ENCODE results near the gene NTM. TPM values are rescaled to one million over a fixed set of nuclear protein-coding genes. Genes with fewer than 3 reads are reported as not detected.

NTM gene
- total and polyA plus RNA-seq, 2 donors (not counting 1 experiment from before 2014, with no cell fraction given) = 12.3 to 28.6 TPM

DNA sequence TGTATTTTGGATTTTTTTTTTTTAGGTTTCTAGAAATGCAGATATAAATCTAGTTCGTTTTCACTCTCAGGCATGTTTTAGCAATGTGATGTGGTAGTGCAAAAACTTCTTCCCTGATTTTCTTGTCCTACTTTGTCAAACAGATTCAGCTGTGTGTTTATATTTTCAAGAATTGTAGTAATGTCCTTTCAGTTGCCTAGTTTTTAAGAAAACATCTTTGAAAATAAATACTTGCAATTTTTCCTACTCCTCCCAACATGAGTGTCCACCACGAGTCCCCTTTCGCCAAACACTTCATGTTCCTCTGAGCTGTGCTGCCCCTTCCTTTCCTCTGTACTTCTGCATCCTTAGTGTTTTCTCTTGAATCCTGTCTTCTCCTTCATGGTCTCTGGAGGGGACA, 686.9 kb downstream of the NTM start:
- no peaks in the 10 kb centered on the region for H4K20me1 ChIP-seq (ENCODE audit: control insufficient read depth, extremely low read depth, insufficient read depth, low read length)
- H2AFZ ChIP-seq (ENCODE audit: low read length) = no peak overlapping the region
- H3K36me3 ChIP-seq (ENCODE audit: control insufficient read depth, insufficient read depth, low read length) = no peaks in the 10 kb centered on the region
- peak overlapping the region; percentile 21 for H3K9ac ChIP-seq (ENCODE audit: insufficient read depth, low read length)
- peak; percentile 41 to 43 for DNase-seq (ENCODE audit: low read depth in 2 of 2)
- H3K79me2 ChIP-seq (ENCODE audit: control insufficient read depth, insufficient read depth, low read length) = no peaks in the 10 kb centered on the region
- peak overlapping the region; percentile 61 for H3K27ac ChIP-seq (ENCODE audit: insufficient read depth, low read length)
- no peaks in the 10 kb centered on the region for H3K9me3 ChIP-seq (ENCODE audit: control insufficient read depth, insufficient read depth, low read depth, low read length)
- H3K4me1 ChIP-seq (ENCODE audit: control insufficient read depth, extremely low read depth, insufficient read depth, low read length) = peaks cover 25% of the 10 kb centered on the region
- H3K4me2 ChIP-seq (ENCODE audit: extremely low read depth, insufficient read depth, low read length) = peak overlapping the region; percentile 78
- TF ChIP-seq, protein P1, sequence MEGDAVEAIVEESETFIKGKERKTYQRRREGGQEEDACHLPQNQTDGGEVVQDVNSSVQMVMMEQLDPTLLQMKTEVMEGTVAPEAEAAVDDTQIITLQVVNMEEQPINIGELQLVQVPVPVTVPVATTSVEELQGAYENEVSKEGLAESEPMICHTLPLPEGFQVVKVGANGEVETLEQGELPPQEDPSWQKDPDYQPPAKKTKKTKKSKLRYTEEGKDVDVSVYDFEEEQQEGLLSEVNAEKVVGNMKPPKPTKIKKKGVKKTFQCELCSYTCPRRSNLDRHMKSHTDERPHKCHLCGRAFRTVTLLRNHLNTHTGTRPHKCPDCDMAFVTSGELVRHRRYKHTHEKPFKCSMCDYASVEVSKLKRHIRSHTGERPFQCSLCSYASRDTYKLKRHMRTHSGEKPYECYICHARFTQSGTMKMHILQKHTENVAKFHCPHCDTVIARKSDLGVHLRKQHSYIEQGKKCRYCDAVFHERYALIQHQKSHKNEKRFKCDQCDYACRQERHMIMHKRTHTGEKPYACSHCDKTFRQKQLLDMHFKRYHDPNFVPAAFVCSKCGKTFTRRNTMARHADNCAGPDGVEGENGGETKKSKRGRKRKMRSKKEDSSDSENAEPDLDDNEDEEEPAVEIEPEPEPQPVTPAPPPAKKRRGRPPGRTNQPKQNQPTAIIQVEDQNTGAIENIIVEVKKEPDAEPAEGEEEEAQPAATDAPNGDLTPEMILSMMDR (conservative IDR thresholded peaks at IDR 0.05 in 1 of 2, IDR thresholded peaks at IDR 0.05 in 1 of 2; ENCODE audit: low read depth in 1 of 2, low read length in 2 of 2) = no peak
- TF ChIP-seq EZH2 (IDR thresholded peaks at IDR 0.05; ENCODE audit: low read length, missing control alignments) = no peak
- no peaks in the 10 kb centered on the region for H3K27me3 ChIP-seq (ENCODE audit: control insufficient read depth, insufficient read depth, low read length)
- H3K4me3 ChIP-seq (replicated peaks in 1 of 4; ENCODE audit: control extremely low read depth in 1 of 4, insufficient read depth in 1 of 4, low read depth in 3 of 4, low read length in 4 of 4) = no peak overlapping the region

DNA sequence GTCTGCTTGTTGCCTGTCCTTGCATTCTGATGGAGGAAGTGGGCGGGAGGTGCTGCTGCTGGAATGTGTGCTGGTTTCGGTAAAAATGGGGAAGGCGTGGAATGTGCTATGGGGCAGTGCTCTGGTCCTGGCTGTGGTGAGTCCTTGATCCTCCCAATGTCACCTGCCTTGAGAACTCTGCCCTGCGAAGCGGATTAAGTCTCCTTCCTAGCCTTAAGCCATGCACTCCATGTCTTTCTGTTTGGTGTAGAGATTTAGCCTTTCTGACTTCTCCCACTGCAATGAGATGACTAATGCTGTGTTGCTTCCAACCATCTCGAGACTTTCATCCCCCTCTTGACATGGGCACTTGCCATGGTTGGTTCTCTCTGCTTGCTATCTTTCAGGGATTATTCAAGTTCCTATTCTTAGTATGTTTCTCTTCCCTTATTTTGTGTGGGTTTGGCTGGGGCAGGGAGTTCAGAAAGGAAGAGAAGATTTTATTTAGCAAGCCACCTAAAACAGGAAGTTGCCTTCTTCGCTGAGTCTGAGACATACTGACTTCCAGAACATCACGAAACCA, 687.9 kb downstream of the NTM start:
- Histone ChIP-seq H3K9ac (ENCODE audit: insufficient read depth, low read length) (no peak overlapping the region), H3K36me3 (ENCODE audit: control insufficient read depth, insufficient read depth, low read length) (no peaks in the 10 kb centered on the region), H3K27me3 (ENCODE audit: control insufficient read depth, insufficient read depth, low read length) (no peaks in the 10 kb centered on the region), H4K20me1 (ENCODE audit: control insufficient read depth, extremely low read depth, insufficient read depth, low read length) (no peaks in the 10 kb centered on the region), H3K79me2 (ENCODE audit: control insufficient read depth, insufficient read depth, low read length) (no peaks in the 10 kb centered on the region), H3K4me2 (ENCODE audit: extremely low read depth, insufficient read depth, low read length) (no peak overlapping the region), H3K9me3 (ENCODE audit: control insufficient read depth, insufficient read depth, low read depth, low read length) (no peaks in the 10 kb centered on the region), H3K27ac (ENCODE audit: insufficient read depth, low read length) (peak overlapping the region; percentile 61), H3K4me1 (ENCODE audit: control insufficient read depth, extremely low read depth, insufficient read depth, low read length) (peaks cover 34% of the 10 kb centered on the region), H2AFZ (ENCODE audit: low read length) (peak overlapping the region; percentile 24), H3K4me3 (replicated peaks in 1 of 4; ENCODE audit: control extremely low read depth in 1 of 4, insufficient read depth in 1 of 4, low read depth in 3 of 4, low read length in 4 of 4) (no peak overlapping the region)
- peak; percentile 13 to 85 for DNase-seq (ENCODE audit: low read depth in 2 of 2)
- TF ChIP-seq EZH2 (IDR thresholded peaks at IDR 0.05; ENCODE audit: low read length, missing control alignments) = no peak
- TF ChIP-seq, protein P1 (conservative IDR thresholded peaks at IDR 0.05 in 1 of 2, IDR thresholded peaks at IDR 0.05 in 1 of 2; ENCODE audit: low read depth in 1 of 2, low read length in 2 of 2) = no peak

DNA sequence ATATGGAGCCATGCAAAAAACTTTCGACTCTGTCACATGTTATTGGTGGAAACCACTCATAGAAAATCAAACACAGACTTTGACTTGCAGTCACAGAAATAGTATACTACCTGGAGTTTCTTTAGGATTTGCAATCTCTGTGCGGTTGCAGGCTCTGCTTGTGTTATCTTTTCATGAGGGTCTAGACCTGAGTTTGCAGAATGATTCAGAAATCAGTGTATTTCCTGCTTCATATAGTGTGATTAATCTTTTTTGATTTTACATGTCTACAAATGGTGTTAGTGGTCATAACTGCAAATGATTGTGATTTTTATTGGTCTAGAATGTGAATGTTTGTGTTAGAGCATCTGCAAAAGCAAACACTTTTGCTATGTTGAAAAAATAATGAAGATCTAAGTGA, 690.2 kb downstream of the NTM start:
- Histone ChIP-seq H3K27ac (ENCODE audit: insufficient read depth, low read length) (no peak overlapping the region), H3K9me3 (ENCODE audit: control insufficient read depth, insufficient read depth, low read depth, low read length) (no peaks in the 10 kb centered on the region), H3K36me3 (ENCODE audit: control insufficient read depth, insufficient read depth, low read length) (no peaks in the 10 kb centered on the region), H3K4me1 (ENCODE audit: control insufficient read depth, extremely low read depth, insufficient read depth, low read length) (peaks cover 38% of the 10 kb centered on the region), H3K79me2 (ENCODE audit: control insufficient read depth, insufficient read depth, low read length) (no peaks in the 10 kb centered on the region), H3K9ac (ENCODE audit: insufficient read depth, low read length) (no peak overlapping the region), H3K4me3 (replicated peaks in 1 of 4; ENCODE audit: control extremely low read depth in 1 of 4, insufficient read depth in 1 of 4, low read depth in 3 of 4, low read length in 4 of 4) (no peak overlapping the region), H4K20me1 (ENCODE audit: control insufficient read depth, extremely low read depth, insufficient read depth, low read length) (no peaks in the 10 kb centered on the region), H3K4me2 (ENCODE audit: extremely low read depth, insufficient read depth, low read length) (no peak overlapping the region), H2AFZ (ENCODE audit: low read length) (no peak overlapping the region), H3K27me3 (ENCODE audit: control insufficient read depth, insufficient read depth, low read length) (no peaks in the 10 kb centered on the region)
- DNase-seq (ENCODE audit: low read depth in 2 of 2) = peak in 1 of 2 donors; percentile 73
- TF ChIP-seq, protein P1 (conservative IDR thresholded peaks at IDR 0.05 in 1 of 2, IDR thresholded peaks at IDR 0.05 in 1 of 2; ENCODE audit: low read depth in 1 of 2, low read length in 2 of 2) = no peak
- TF ChIP-seq EZH2 (IDR thresholded peaks at IDR 0.05; ENCODE audit: low read length, missing control alignments) = no peak
